OCI-M2 (cell line): ENCODE data around the gene TRIM24.
"Not testable (repeated sequence)": the region's sequence is repeated elsewhere in the genome, so short reads cannot be mapped to it uniquely, and the experiment has no call there.

Experiments used
- DNase-seq: peaks from one replicate; lab custom pipeline; 2025; ENCODE audit not compliant: unreplicated experiment; lab: John Stamatoyannopoulos, UW

TRIM24 gene

DNA sequence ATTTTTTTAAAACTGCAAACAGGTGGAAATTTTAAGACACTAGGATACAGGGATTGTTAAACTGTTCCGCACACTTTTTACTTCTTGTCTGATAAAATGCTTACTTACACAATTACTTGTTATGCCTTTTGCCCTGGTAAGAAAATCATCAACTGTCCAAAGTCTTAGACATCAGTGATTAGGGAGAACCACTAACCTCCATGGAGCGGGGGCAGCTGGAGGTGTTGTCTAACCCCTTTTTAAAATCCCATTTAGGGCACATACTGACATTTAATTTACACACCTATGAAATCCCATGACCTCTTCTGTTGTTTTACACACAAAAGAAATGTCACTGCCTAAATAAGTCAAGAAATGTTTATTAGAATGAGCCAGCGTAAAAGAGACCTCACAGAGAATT lies 65.7 kb downstream of the TRIM24 start:
- no peak for DNase-seq

DNA sequence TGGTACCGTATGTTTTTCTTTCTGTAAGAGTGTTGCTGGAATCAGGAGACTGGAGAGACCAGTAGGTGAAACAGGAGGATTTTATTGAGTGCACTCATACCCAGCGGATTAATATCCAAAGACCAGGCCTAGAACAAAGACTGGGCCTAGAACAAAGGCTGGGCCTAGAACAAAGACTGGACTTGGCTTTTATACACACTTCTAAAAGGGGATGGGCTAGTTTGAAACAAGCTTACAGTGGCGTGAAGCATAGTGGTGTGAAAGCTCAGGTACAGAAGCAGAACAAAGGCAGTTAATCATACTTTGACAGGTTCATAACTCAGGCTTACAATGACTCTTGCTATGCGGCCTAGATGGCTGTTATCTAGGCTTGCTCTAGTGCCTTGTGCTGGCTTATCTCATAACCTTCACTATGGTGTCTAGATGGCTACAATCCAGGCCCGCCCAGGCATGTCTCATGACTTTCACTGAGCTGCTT lies 67.7 kb downstream of the TRIM24 start:
- no peak for DNase-seq

DNA sequence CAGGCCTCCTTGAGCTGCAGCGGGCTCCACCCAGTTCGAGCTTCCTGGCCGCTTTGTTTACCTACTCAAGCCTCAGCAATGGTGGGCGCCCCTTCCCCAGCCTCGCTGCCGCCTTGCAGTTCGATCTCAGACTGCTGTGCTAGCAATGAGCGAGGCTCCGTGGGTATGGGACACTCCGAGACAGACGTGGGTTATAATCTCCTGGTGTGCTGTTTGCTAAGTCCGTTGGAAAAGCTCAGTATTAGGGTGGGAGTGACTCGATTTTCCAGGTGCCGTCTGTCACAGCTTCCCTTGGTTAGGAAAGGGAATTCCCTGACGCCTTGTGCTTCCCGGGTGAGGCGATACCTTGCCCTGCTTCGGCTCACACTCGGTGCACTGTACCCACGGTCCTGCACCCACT lies 76.8 kb downstream of the TRIM24 start:
- not testable (repeated sequence) for DNase-seq

DNA sequence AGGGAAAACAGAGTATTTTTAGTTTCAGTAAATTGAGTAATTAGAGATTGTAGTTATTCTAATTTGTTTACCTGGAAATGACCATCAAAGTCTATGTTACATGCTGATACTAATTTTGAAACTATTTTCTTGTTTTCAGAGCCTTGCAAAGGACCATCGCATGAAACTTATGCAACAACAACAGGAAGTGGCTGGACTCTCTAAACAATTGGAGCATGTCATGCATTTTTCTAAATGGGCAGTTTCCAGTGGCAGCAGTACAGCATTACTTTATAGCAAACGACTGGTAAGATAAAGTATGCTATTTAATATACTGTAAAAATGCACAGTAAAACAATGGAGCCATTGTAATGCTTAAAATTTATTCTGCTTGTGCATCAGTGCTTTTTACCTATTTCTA lies 78.5 kb downstream of the TRIM24 start:
- DNase-seq = no peak

DNA sequence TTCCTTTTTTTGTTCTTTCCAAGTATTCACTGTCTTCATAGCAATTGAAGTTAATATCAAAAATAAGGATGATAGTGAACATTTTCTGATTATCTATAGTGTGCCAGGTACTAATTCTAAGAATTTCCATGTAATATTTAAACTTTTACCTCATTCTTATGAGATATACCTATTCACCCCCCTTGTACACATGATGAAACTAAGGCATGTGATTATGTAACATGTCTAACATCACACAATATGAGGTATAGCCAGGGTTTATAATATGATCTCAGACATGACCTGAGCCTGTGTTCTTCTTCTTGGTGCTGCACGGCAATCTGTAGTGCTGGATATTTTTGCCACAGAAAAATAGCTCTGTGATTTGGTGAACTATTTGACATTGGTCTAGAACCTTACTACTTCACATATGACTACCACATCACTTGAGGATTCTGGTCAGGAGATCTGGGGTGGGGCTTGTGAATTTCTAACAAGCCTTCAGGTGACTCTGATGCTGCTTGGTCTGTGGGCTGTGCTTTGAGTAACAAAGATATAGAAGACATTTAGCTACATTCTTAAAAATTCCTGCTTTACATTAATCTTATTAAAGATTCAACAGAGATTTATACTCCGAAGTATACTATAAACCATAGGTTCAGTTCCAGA lies 79.1 kb downstream of the TRIM24 start:
- no peak for DNase-seq

DNA sequence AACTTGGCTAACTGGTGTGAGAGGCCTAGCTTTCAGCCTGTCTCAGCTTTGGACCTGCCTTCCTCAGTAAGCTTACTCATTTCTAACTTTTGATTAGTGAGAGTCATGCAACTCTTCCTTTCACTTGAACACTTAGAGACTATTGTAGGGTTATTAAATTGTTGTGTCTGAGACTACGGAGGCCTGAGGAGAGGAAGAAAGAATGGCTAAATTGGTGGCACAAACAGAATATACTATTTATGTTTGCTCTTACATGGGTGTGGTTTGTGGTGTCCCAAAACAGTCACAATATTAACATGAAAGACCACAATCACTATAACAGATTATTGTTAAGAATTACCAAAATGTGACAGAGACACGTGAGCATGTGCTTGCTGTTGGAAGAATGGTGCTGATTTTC lies 82.1 kb downstream of the TRIM24 start:
- no peak for DNase-seq

DNA sequence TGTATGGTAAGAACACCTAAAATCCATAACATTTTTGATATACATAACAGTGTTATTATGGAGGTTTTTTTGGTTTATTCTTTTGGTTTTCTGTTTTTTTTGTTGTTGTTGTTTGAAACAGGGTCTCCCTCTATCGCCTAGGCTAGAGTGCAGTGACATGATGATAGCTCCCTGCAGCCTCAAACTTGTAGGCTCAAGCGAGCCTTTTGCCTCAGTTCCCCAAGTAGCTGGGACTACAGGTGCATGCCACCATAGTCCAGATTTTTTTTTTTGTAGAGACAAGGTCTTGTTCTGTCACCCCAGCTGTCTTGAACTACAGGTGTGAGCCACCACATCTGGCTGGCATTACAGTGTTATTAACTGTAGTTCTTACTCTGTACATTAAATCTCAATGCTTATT lies 83.7 kb downstream of the TRIM24 start:
- DNase-seq = no peak

DNA sequence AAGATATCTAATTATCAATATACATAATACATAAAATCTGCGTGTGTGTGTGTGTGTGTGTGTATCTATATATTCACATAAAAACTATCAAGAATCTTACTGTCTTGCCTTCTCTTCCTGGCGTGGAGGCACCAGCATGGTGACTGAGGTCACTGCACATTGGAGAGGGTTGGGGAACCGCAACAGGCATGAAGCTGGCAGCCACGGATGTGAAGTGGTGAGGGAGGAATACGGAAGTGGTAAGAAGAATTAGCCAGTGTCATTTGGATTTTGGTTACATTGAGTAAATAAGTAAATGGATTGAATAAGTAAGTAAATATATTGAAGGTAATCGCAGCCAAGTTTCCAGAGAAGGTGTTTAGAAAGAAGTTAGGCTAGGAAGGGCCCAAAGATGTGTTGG lies 85.1 kb downstream of the TRIM24 start:
- DNase-seq = no peak

DNA sequence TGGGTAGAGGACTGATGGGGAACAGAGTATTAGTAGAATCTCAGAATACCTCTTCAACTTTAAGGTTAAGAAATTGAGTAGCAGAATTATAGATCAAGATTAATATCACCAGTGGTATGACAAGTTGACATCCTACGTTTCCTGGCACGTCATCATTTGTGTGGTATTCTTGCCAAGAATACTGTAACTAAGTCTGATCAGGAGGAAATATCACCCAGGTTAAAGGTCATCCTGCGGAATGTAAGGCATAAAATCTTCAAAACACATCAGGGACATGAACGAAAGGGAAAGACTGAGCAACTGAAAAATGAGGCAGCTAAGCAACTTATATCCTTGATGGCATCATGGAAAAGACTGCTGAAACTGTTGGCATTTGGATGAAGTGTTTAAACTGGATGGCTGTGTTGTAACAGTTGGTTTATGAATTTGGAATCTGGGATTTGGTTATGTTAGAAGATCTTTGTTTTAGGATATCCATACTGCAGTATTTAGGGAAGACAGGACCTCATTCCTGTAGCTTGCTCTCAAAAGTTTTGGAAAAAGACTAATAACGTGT lies 86.1 kb downstream of the TRIM24 start:
- DNase-seq = no peak

DNA sequence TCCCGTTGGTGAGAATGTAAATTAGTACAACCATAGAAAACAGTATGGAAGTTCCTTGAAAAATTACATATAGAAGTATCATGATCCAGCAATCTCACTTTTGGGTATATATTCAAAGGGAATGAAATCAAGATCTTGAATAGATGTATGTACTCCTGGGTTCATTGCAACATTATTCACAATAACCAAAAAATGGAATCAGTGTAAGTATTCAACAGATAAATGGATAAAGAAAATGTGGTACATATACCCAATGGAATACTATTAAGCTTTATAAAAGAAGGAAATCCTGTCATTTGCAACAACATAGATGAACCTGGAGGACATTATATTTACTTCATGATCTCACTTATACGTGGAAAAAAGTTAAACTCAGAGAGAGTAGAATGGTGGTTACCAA lies 86.8 kb downstream of the TRIM24 start:
- no peak for DNase-seq

DNA sequence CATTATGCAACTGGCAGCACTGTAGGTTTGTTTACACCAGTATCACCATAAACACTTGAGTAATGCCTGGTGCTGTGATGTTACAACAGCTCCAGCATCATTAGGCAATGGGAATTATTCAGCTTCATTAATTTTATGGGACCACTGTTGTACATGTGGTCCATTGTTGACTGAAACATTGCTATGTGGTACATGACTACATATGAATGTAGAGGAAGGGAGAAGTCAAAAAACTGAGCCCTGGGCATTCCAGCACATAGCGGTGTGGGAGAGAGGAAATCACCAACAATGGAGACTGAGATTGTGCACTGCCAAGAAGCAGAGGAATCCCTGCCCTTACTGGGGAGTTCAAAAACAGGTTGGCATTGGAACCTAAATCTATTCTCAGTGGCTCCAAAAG lies 89.0 kb downstream of the TRIM24 start:
- no peak for DNase-seq

DNA sequence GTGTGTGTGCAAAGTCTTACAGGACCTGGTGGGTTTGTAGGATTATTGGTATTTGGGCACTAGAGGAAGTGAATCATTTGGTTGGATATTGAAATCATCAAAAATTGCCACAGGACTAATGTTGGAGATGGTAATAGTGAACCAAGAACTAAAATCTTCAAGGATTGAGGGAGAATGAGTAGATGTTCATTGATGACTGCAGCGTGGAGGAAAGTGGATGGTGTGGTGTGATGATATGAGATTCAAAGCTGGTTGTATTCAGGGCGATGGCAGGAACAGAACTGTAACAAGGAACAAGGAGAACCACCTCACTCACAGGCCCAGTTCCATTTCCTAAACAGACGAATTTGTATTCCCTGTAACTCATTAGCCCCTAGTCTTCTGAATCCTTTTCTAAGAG lies 90.3 kb downstream of the TRIM24 start:
- no peak for DNase-seq

DNA sequence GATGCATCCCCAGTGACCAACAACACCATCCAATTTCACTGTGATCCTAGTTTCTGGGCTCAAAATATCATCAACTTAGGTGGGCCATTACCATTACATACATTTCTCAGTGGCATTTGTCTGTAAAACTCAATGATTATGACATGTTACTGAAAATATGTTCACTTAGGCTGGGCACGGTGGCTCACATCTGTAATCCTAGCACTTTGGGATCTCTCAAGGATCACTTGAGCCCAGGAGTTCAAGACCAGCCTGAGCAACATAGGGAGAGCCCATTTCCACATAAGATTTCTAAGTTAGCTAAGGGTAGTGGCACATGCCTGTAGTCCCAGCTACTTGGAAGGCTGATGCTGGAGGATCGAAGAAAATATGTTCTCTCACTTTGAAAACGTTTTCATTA lies 91.0 kb downstream of the TRIM24 start:
- no peak for DNase-seq

DNA sequence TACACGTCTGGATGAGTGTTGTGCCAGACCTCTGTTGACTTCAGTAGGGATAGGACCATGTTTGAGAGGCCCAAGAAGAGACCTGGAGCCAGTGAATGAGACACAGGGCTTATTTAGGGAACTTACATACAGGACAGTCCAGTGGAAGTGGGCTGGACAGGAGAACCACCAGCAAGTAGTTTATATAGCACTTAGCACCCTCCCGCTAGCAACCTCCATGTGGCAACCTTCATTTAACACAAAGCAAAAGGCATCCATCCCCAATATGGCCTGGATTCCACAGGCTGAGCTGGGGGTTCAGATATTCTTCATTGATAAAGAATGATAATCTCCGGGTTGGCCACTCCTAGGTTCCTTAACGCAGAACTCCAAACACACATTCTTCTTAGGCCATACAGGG lies 93.7 kb downstream of the TRIM24 start:
- DNase-seq = no peak

DNA sequence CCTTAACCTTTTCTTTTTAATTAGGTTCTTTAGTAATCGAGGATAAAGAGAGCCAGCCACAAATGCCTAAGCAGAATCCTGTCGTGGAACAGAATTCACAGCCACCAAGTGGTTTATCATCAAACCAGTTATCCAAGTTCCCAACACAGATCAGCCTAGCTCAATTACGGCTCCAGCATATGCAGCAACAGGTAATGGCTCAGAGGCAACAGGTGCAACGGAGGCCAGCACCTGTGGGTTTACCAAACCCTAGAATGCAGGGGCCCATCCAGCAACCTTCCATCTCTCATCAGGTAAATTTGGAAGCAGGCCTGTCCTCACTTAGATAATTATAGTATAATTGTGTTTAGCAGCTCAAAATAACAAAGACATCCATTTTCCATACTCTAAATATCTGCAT lies 94.6 kb downstream of the TRIM24 start:
- DNase-seq = no peak

DNA sequence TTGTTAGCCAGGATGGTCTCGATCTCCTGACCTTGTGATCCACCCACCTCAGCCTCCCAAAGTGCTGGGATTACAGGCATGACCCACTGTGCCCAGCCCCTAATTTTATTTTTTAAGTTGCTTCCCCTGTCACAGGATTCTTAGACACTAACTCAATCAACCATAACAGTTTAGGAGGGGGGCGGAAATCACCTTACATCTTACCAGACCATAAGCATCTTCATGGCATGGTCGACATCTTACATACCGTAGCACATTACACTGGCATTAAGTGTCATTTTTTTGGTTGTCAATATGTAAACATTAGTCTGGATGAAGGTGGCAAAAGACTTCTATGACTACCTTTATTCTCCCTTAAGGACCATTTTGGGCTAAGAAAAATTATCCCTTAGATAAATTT lies 95.6 kb downstream of the TRIM24 start:
- DNase-seq = no peak

DNA sequence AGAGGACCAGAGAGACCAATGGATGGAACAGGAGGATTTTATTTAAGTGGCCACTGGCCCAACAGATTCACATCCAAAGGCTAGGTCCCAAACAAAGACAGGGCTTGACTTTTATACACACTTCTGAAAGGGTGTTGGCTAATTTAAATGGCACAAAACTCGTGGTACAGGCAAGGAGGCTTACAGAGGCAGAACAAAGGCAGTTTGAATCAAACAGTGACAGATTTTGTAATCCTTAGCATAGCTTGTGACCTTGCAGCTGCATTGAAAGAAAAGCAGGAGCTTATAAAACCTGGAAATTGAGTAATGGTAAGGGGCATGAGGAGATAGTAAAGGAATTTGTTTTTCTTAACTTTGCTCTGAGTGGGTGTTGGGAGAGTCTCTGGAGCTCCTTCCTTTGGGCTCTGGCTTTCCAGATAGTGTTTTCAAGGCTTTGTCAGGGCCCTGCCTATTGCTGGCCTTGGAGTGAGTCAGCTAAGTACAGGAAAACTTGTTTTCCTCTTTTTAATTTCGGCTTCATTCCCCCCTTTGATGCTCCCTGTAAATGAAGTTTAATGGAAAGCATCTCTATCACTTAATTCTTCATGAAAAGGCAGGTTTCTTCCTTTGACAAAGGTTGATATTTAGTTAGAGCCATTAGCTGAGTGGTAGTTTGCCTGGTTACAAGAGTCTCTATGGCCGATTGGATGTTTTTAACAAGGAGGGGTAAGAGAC lies 96.9 kb downstream of the TRIM24 start:
- no peak for DNase-seq

DNA sequence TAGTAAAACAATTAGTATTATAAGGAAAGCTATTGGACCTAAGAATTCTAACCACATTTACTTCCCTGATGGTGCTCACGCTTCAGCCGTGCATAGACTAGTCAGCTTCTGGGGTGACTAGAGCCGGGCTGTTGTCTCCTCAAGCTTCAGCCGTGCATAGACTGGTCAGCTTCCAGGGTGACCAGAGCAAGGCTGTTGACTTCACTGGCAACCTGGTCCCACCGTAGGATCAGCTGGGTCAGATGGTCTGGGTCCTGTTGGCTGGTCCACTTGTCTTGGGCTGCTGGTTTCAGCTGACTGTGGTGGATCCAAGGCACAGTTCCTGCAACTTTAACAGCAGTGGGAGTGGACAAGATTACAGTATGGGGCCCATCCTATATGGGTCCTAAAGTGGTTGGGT lies 99.4 kb downstream of the TRIM24 start:
- no peak for DNase-seq

DNA sequence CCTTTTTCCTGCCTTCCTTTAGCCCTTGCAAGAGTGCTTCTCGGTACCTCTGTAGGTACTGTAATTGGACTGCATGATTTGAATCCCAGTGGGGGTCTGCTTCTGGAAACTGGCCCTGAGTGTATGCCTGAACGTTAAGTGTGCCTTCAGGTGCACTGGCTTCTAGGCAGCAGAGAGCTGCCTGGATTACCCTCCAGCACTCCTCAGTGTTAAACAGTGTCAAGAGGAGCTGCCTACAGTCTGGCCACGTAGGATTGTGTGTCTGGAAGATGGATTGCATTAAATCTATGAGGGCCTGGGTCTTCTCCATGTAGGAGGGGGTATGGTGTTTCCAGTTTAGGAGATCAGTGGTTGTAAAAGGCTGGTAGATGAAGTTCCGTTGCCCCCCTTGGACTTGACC lies 103.7 kb downstream of the TRIM24 start:
- DNase-seq = no peak

DNA sequence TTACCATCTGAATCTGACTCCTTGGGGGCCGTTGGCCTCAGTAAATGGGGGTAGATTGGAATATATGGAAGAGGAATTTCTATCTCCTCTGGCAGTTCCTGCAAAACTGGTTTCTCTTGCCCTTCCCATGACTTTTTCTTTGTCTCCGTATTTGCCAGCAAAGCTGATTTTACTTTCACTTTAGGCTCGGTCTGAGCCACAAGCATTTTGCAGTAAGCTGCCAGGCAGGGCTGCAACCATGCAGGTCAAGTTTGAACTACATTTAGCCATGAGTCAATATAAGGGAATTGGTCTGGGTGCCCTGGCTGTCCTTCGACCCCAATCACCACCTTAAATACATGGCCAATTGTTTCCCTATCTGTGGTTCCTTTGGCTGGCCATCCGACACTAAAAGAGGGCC lies 104.3 kb downstream of the TRIM24 start:
- DNase-seq = no peak

DNA sequence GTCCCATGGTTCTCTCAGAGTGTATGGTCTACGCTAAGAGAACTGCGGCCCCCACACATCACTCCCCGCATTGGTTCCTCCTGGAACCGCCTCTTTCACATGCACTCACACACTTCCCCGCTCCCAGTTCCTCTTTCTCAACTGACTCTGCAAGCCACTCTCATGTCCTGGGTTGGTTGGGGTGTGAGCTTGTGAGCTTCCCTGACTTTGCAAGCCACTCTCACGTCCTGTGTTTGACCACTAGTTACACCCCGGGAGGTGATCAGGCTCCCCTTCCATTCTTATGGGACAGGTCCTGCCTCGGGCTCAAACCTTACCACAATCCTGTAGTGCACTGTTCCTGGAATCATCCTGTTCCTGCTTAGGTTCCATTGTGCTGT lies 105.0 kb downstream of the TRIM24 start:
- DNase-seq = no peak

DNA sequence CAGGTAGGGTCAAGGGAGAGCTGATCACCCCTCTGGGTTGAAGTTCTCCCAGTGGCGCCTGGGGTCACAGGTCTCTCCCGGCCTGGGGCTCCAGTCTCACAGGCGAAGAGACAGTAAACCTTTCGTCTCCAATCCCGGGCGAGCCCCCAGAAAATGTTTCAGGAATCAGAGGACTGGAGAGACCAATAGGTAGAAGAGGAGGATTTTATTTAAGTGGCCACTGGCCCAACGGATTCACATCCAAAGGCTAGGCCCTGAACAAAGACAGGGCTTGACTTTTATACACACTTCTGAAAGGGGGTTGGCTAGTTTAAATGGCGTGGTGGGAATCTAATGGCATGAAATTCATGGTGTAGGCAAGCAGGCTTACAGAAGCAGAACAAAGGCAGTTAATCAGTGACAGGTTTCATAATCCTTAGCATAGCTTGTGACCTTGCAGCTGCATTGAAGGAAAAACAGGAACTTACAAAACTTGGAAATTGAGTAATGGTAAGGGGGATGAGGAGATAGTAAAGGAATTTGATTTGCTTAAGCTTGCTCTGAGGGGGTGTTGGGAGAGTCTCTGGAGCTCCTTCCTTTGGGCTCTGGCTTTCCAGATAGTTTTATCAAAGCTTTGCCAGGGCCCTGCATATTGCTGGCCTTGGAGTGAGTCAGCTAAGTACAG lies 105.5 kb downstream of the TRIM24 start:
- DNase-seq = peak; percentile 54
